Stimulated activated naive B cell treated with anti-CD40 and anti-IgM and Interleukin-4, amounts not matched to agents 10 μg/mL and 1 μg/mL and 100 μg/mL, for 72 hours (primary cell): ENCODE results near the gene MFAP5.

Experiments used
- ATAC-seq, 2 donors: fragments of 150-1000 bp; cut with Tn5 transposase; replicated peaks; 2 replicates each; pipeline ENCODE4 v1.10.0; 2021; ENCODE audit warnings: moderate library complexity in 1 of 2
- DNase-seq: peaks from one replicate; pipeline ENCODE4 v3.0.0; 2021
- H3K27ac Mint-ChIP-seq: one replicate; pipeline ENCODE4 v1.8.0; 2022; ENCODE audit warnings: mild to moderate bottlenecking, mixed read lengths
- H3K27me3 Mint-ChIP-seq, 2 donors: one replicate each; pipeline ENCODE4 v1.8.0; 2022; ENCODE audit warnings: mixed read lengths in 2 of 2
- H3K36me3 Mint-ChIP-seq, 2 donors: one replicate each; pipeline ENCODE4 v1.8.0; 2022; ENCODE audit warnings: mixed read lengths in 2 of 2, mild to moderate bottlenecking in 1 of 2
- H3K4me1 Mint-ChIP-seq, 2 donors: one replicate each; pipeline ENCODE4 v1.8.0; 2022; ENCODE audit warnings: mixed read lengths in 2 of 2, mild to moderate bottlenecking in 1 of 2
- H3K4me3 Mint-ChIP-seq, 2 donors: one replicate each; pipeline ENCODE4 v1.8.0; 2022; ENCODE audit warnings: mild to moderate bottlenecking in 2 of 2, mixed read lengths in 2 of 2, moderate library complexity in 1 of 2
- H3K9me3 Mint-ChIP-seq, 2 donors: one replicate each; pipeline ENCODE4 v1.8.0; 2022; ENCODE audit warnings: mixed read lengths in 2 of 2, mild to moderate bottlenecking in 1 of 2

MFAP5 gene

GRCh38 chr12:8687846-8688601 is 25.4 kb upstream of the MFAP5 start:
- H3K9me3 Mint-ChIP-seq = no peaks in the 10 kb centered on the region
- H3K36me3 Mint-ChIP-seq = no peaks in the 10 kb centered on the region
- H3K27me3 Mint-ChIP-seq = peaks cover 0 to 9% of the 10 kb centered on the region in 2 donors
- H3K4me3 Mint-ChIP-seq = no peak overlapping the region
- H3K4me1 Mint-ChIP-seq = peaks cover 8 to 17% of the 10 kb centered on the region in 2 donors
- no peak overlapping the region for H3K27ac Mint-ChIP-seq
- DNase-seq (no peak), ATAC-seq (no peak)

- Mint-ChIP-seq H3K4me1 (peaks cover 0 to 14% of the 10 kb centered on the region in 2 donors), H3K27me3 (peaks cover 0 to 5% of the 10 kb centered on the region in 2 donors), H3K4me3 (no peak overlapping the region), H3K27ac (no peak overlapping the region), H3K36me3 (no peaks in the 10 kb centered on the region), H3K9me3 (no peaks in the 10 kb centered on the region)
- DNase-seq (no peak), ATAC-seq (no peak)
These were observed 22.4 kb upstream of the MFAP5 start for GRCh38 chr12:8685051-8685450.

GRCh38 chr12:8681129-8681884 is 18.7 kb upstream of the MFAP5 start:
- no peak overlapping the region for H3K4me3 Mint-ChIP-seq

GRCh38 chr12:8680533-8680932 is 17.9 kb upstream of the MFAP5 start:
- no peak overlapping the region for H3K27ac Mint-ChIP-seq
- peaks cover 0 to 19% of the 10 kb centered on the region in 2 donors for H3K4me1 Mint-ChIP-seq
- no peak overlapping the region for H3K4me3 Mint-ChIP-seq
- no peaks in the 10 kb centered on the region for H3K9me3 Mint-ChIP-seq
- no peak for ATAC-seq
- H3K27me3 Mint-ChIP-seq = no peaks in the 10 kb centered on the region
- no peak for DNase-seq
- H3K36me3 Mint-ChIP-seq = no peaks in the 10 kb centered on the region

More at GRCh38 chr12:8681129-8681884, 18.7 kb upstream of the MFAP5 start:
- Mint-ChIP-seq H3K27me3 (no peaks in the 10 kb centered on the region), H3K9me3 (no peaks in the 10 kb centered on the region), H3K36me3 (no peaks in the 10 kb centered on the region), H3K4me1 (peaks cover 0 to 14% of the 10 kb centered on the region in 2 donors), H3K27ac (peak overlapping the region; percentile 6)
- DNase-seq = no peak
- ATAC-seq = no peak

GRCh38 chr12:8678661-8679111 is 16.1 kb upstream of the MFAP5 start:
- Mint-ChIP-seq H3K4me3 (no peak overlapping the region), H3K27ac (peak overlapping the region; percentile 25)
- no peak for DNase-seq

GRCh38 chr12:8677362-8677761 is 14.7 kb upstream of the MFAP5 start:
- H3K9me3 Mint-ChIP-seq = peaks cover under 1 to 2% of the 10 kb centered on the region in 2 donors
- no peak for ATAC-seq
- no peak for DNase-seq
- no peaks in the 10 kb centered on the region for H3K27me3 Mint-ChIP-seq
- H3K4me1 Mint-ChIP-seq = peaks cover 4 to 19% of the 10 kb centered on the region in 2 donors
- no peak overlapping the region for H3K4me3 Mint-ChIP-seq
- H3K36me3 Mint-ChIP-seq = peaks cover 0 to under 1% of the 10 kb centered on the region in 2 donors
- no peak overlapping the region for H3K27ac Mint-ChIP-seq

More at GRCh38 chr12:8678661-8679111, 16.1 kb upstream of the MFAP5 start:
- Mint-ChIP-seq H3K36me3 (no peaks in the 10 kb centered on the region), H3K27me3 (no peaks in the 10 kb centered on the region), H3K4me1 (peaks cover 3 to 18% of the 10 kb centered on the region in 2 donors), H3K9me3 (no peaks in the 10 kb centered on the region)
- ATAC-seq = no peak

GRCh38 chr12:8676651-8677050 is 14.0 kb upstream of the MFAP5 start:
- peaks cover 6 to 8% of the 10 kb centered on the region in 2 donors for H3K9me3 Mint-ChIP-seq
- H3K4me1 Mint-ChIP-seq = peaks cover 9 to 18% of the 10 kb centered on the region in 2 donors
- H3K4me3 Mint-ChIP-seq = no peak overlapping the region
- ATAC-seq (no peak), DNase-seq (no peak)
- peaks cover 5 to 7% of the 10 kb centered on the region in 2 donors for H3K36me3 Mint-ChIP-seq
- H3K27me3 Mint-ChIP-seq = no peaks in the 10 kb centered on the region
- H3K27ac Mint-ChIP-seq = no peak overlapping the region

GRCh38 chr12:8675591-8676036 is 13.0 kb upstream of the MFAP5 start:
- no peak for DNase-seq
- no peak overlapping the region for H3K4me3 Mint-ChIP-seq
- peak overlapping the region; percentile 6 for H3K27ac Mint-ChIP-seq
- H3K4me1 Mint-ChIP-seq = peaks cover 9 to 16% of the 10 kb centered on the region in 2 donors
- peaks cover 6 to 8% of the 10 kb centered on the region in 2 donors for H3K9me3 Mint-ChIP-seq
- H3K36me3 Mint-ChIP-seq = peaks cover 5 to 7% of the 10 kb centered on the region in 2 donors
- peak; percentile 20 to 38 for ATAC-seq
- no peaks in the 10 kb centered on the region for H3K27me3 Mint-ChIP-seq

- H3K27ac Mint-ChIP-seq = no peak overlapping the region
- peaks cover 7 to 13% of the 10 kb centered on the region in 2 donors for H3K36me3 Mint-ChIP-seq
- no peak for DNase-seq
- peaks cover 0 to 4% of the 10 kb centered on the region in 2 donors for H3K27me3 Mint-ChIP-seq
- H3K4me3 Mint-ChIP-seq = no peak overlapping the region
- ATAC-seq = no peak
- peaks cover 9 to 12% of the 10 kb centered on the region in 2 donors for H3K9me3 Mint-ChIP-seq
- peaks cover 10 to 21% of the 10 kb centered on the region in 2 donors for H3K4me1 Mint-ChIP-seq
These were observed 9.8 kb upstream of the MFAP5 start for GRCh38 chr12:8672381-8672780.

GRCh38 chr12:8668441-8668840 is 5.8 kb upstream of the MFAP5 start:
- Mint-ChIP-seq H3K27ac (no peak overlapping the region), H3K4me1 (peaks cover 10 to 21% of the 10 kb centered on the region in 2 donors), H3K9me3 (peaks cover 9 to 12% of the 10 kb centered on the region in 2 donors), H3K4me3 (no peak overlapping the region), H3K27me3 (peaks cover 4 to 6% of the 10 kb centered on the region in 2 donors), H3K36me3 (peaks cover 7 to 13% of the 10 kb centered on the region in 2 donors)
- ATAC-seq (no peak), DNase-seq (no peak)

GRCh38 chr12:8667270-8667669 is 4.6 kb upstream of the MFAP5 start:
- Mint-ChIP-seq H3K9me3 (peaks cover 7 to 9% of the 10 kb centered on the region in 2 donors), H3K27ac (no peak overlapping the region), H3K27me3 (peaks cover 4 to 6% of the 10 kb centered on the region in 2 donors), H3K4me1 (peaks cover 8 to 19% of the 10 kb centered on the region in 2 donors), H3K36me3 (peaks cover 7 to 12% of the 10 kb centered on the region in 2 donors), H3K4me3 (no peak overlapping the region)
- DNase-seq (no peak), ATAC-seq (peak; percentile 73 to 77)

- Mint-ChIP-seq H3K4me3 (no peak overlapping the region), H3K36me3 (peaks cover 3 to 6% of the 10 kb centered on the region in 2 donors), H3K27ac (no peak overlapping the region), H3K4me1 (peaks cover 4 to 14% of the 10 kb centered on the region in 2 donors), H3K9me3 (peaks cover 2 to 4% of the 10 kb centered on the region in 2 donors), H3K27me3 (peaks cover 4 to 6% of the 10 kb centered on the region in 2 donors)
- no peak for ATAC-seq
- DNase-seq = no peak
These were observed 3.1 kb upstream of the MFAP5 start for GRCh38 chr12:8665759-8666158.

- H3K4me3 Mint-ChIP-seq = no peak overlapping the region
- ATAC-seq (no peak), DNase-seq (no peak)
- H3K9me3 Mint-ChIP-seq = no peaks in the 10 kb centered on the region
- no peak overlapping the region for H3K27ac Mint-ChIP-seq
- peaks cover 4 to 14% of the 10 kb centered on the region in 2 donors for H3K4me1 Mint-ChIP-seq
- H3K27me3 Mint-ChIP-seq = peaks cover 0 to 6% of the 10 kb centered on the region in 2 donors
- H3K36me3 Mint-ChIP-seq = peaks cover 0 to 1% of the 10 kb centered on the region in 2 donors
These were observed 1.7 kb upstream of the MFAP5 start for GRCh38 chr12:8664228-8664913.

- Mint-ChIP-seq H3K36me3 (no peaks in the 10 kb centered on the region), H3K4me3 (no peak overlapping the region), H3K27me3 (peaks cover 0 to 6% of the 10 kb centered on the region in 2 donors), H3K9me3 (no peaks in the 10 kb centered on the region), H3K4me1 (peaks cover 3 to 5% of the 10 kb centered on the region in 2 donors), H3K27ac (no peak overlapping the region)
- ATAC-seq (no peak), DNase-seq (no peak)
These were observed 875 bp downstream of the MFAP5 start for GRCh38 chr12:8661751-8662150.
